ENCODE measurements around the gene DHRS11. TPM values are rescaled to one million over a fixed set of nuclear protein-coding genes. Genes with fewer than 3 reads are reported as not detected.

Gene DHRS11
- total and polyA plus RNA-seq, 8 donors, result 6.5 to 15.4 (median 8.3) TPM

DNA sequence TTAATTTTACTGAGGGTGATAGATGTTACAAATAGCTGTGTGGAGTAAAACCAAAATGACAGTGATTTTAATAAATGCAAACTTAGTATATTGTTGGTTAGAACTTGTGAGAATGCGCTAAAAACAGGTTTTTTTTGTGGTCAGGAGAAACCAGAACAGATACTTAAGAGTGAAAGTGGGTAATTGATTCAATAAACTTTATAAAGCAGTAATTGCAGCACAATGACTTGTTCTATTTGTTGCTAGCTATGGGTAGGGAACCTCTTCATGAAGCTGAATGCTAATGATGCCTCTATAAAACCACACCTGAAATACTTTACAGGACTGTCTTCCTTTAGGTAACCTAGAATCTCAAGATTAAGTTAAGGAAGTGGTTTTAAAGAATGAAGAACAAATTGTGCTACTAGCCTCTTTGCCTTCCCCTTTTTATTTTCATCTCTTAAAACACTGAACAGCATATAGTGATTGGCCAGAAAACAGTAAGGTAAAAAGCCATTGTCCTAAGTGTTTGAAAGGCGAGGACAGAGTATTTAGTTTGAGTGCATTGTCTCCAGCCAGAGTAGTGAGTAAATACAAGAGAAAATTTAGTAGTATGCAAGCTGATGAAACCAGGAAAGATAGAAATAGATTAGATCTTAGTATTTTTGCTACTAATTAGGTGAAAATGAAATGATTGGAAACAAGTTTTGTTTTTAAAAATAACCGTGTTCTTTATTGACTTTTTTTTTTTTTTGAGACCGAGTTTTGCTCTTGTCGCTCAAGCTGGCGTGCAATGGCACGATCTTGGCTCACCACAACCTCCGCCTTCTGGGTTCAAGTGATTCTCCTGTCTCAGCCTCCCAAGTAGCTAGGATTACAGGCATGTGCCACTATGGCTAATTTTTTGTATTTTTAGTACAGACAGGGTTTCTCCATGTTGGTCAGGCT is 40.9 kb upstream of the DHRS11 start:
- DNase-seq (no peak), ATAC-seq (no peak), FAIRE-seq (no peak)
- intact Hi-C loops (cut with DNase I), result no loop called here
- H3K9me3 ChIP-seq, result no peaks in the 10 kb centered on the region
- peaks cover 25 to 38% (median 30%) of the 10 kb centered on the region in 3 donors for H3K4me1 ChIP-seq
- H3K27ac ChIP-seq, result no peak overlapping the region
- peaks cover 0 to 6% (median 5%) of the 10 kb centered on the region in 3 donors for H3K36me3 ChIP-seq
- no peaks in the 10 kb centered on the region for H3K27me3 ChIP-seq
- 84 to 87% methylated on average over 8 of the region's 8 CpGs for WGBS, 2 donors
- TF ChIP-seq, protein P1, sequence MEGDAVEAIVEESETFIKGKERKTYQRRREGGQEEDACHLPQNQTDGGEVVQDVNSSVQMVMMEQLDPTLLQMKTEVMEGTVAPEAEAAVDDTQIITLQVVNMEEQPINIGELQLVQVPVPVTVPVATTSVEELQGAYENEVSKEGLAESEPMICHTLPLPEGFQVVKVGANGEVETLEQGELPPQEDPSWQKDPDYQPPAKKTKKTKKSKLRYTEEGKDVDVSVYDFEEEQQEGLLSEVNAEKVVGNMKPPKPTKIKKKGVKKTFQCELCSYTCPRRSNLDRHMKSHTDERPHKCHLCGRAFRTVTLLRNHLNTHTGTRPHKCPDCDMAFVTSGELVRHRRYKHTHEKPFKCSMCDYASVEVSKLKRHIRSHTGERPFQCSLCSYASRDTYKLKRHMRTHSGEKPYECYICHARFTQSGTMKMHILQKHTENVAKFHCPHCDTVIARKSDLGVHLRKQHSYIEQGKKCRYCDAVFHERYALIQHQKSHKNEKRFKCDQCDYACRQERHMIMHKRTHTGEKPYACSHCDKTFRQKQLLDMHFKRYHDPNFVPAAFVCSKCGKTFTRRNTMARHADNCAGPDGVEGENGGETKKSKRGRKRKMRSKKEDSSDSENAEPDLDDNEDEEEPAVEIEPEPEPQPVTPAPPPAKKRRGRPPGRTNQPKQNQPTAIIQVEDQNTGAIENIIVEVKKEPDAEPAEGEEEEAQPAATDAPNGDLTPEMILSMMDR (IDR thresholded peaks at IDR 0.05), result no peak
- H3K4me3 ChIP-seq, result no peak overlapping the region

DNA sequence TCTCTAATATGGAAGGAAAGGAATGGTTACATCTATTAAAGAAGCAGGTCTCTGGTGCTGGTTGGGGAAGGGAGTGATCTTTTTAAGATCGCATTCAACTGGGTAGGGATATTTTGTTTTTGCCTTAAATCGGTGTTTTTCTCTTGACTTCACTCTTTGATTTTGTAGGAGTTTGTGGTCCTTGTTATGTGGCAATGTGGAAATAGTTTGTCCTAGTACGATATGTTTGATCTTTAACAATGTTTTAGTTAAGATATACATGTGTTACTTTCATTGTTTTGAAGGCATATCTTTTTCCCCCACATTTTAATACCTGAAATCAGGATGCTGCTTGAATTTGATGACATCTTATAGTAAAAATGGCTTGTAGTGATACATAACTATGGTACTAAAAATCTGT is 38.2 kb upstream of the DHRS11 start:
- intact Hi-C loops (cut with DNase I), result no loop called here
- ATAC-seq (no peak), DNase-seq (no peak), FAIRE-seq (no peak)
- Histone ChIP-seq H3K27me3 (no peaks in the 10 kb centered on the region), H3K27ac (no peak overlapping the region), H3K9me3 (no peaks in the 10 kb centered on the region), H3K4me1 (peaks cover 5 to 13% (median 10%) of the 10 kb centered on the region in 3 donors), H3K4me3 (no peak overlapping the region), H3K36me3 (peaks cover 0 to 22% (median 6%) of the 10 kb centered on the region in 3 donors)
- 72 to 75% methylated on average over 3 of the region's 3 CpGs for WGBS, 2 donors
- TF ChIP-seq, protein P1 (IDR thresholded peaks at IDR 0.05), result no peak

GRCh38 chr17:36566081-36566480 is 25.6 kb upstream of the DHRS11 start:
- H3K27me3 ChIP-seq, result no peaks in the 10 kb centered on the region
- intact Hi-C loops (cut with DNase I), result no loop called here
- TF ChIP-seq, protein P1 (IDR thresholded peaks at IDR 0.05), result no peak
- no peak overlapping the region for H3K27ac ChIP-seq
- FAIRE-seq (no peak), DNase-seq (no peak), ATAC-seq (no peak)
- no peak overlapping the region for H3K4me3 ChIP-seq
- peaks cover 0 to 56% (median 11%) of the 10 kb centered on the region in 3 donors for H3K36me3 ChIP-seq
- no peaks in the 10 kb centered on the region for H3K9me3 ChIP-seq
- 97 to 99% methylated on average over 4 of the region's 4 CpGs for WGBS, 2 donors
- H3K4me1 ChIP-seq, result no peaks in the 10 kb centered on the region

DNA sequence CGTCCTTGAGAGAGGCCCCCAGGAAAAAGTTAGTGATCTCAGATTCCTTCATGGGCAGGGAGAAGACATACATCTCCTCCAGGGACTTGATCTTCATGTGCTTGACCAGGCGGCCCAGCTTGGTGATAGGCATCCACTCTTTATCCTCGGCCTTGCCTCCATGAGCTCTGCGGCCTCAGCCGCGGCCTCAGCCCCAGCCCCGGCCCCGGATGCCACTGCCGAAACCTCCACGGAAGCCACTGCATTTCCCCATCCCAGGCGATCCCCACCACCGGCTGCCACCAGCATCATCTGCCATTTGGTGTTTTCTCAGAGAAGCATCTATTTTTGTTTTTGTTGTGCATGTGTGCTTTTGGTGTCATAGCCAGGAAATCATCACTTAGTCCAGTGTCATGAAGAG is 16.7 kb upstream of the DHRS11 start:
- 94 to 97% methylated on average over 12 of the region's 12 CpGs for WGBS, 2 donors
- DNase-seq (no peak), FAIRE-seq (no peak)

More for the DNA sequence above, 16.7 kb upstream of the DHRS11 start:
- Histone ChIP-seq H3K27ac (no peak overlapping the region), H3K4me3 (no peak overlapping the region), H3K36me3 (peaks cover 0 to 28% (median 11%) of the 10 kb centered on the region in 3 donors), H3K4me1 (no peaks in the 10 kb centered on the region), H3K9me3 (no peaks in the 10 kb centered on the region), H3K27me3 (no peaks in the 10 kb centered on the region)
- TF ChIP-seq, protein P1 (IDR thresholded peaks at IDR 0.05), result no peak
- ATAC-seq, result no peak
- intact Hi-C loops (cut with DNase I), result no loop called here
